Measurements from ENCODE around the gene ARHGEF7. TPM values are rescaled to one million over a fixed set of nuclear protein-coding genes. Genes with fewer than 3 reads are reported as not detected.
A peak's percentile ranks its signal among the peaks of the same experiment; 100 is the strongest.

The ARHGEF7 gene
- total RNA-seq, 3 donors from 2014 or later: 42.8 to 49.6 (median 45.1) TPM

GRCh38 chr13:111160648-111161047 is 45.5 kb downstream of the ARHGEF7 start:
- Mint-ChIP-seq H3K4me3 (no peak overlapping the region), H3K9me3 (no peaks in the 10 kb centered on the region), H3K4me1 (ENCODE audit: low read depth) (peaks cover 43% of the 10 kb centered on the region), H3K27me3 (ENCODE audit: low read depth) (no peaks in the 10 kb centered on the region), H3K36me3 (ENCODE audit: insufficient read depth) (peaks cover 44% of the 10 kb centered on the region)
- ATAC-seq (no peak), DNase-seq (no peak)

DNA sequence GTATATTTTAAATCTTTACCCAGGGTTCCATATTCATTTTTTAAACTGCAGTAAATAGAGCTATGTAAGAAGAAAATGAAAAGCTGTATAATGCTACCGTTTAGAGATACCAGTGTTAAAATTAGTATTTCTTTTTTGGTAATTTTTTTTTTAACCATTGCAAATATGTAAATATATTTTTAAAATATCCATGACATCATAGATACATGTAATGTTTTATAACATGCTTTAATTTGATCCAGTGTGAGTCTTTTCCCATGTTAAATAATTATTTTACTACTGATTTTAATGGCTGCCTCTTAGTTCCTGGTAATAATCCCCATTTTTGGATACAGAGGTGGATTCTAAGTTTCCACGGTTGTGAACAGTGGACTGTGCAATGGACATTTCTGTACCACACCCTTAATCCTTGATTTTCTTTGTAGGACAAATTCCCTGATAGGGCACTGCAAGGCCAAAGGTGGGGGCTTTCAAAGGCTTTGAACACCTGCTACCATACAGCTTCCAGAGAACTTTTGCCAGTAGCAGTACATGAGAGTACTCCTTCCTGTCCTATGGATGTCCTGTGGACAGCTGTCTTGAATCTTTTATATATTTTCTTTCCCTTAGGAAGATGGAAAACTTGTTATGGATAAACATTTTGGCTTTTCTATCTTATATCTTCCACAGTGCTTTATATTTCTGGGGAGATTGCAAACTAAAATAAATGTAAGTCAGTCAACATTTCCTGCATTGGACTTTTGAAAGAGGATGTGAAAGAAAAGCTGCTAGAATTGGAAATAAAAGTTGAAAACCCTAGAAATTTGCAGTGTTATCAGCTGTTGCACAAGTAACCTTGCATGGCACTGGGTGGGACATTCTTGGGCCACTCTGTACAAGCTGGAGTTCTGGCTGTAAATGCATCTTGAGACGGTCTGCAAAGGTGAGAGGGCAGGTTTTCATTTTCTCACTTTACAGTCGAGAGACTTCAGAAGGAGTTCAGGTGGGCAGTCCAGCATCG is 46.8 kb downstream of the ARHGEF7 start:
- peaks cover 48% of the 10 kb centered on the region for H3K4me1 Mint-ChIP-seq (ENCODE audit: low read depth)
- no peak overlapping the region for H3K4me3 Mint-ChIP-seq
- H3K27me3 Mint-ChIP-seq (ENCODE audit: low read depth): no peaks in the 10 kb centered on the region
- no peak for ATAC-seq
- H3K9me3 Mint-ChIP-seq: no peaks in the 10 kb centered on the region
- no peak for DNase-seq
- peaks cover 48% of the 10 kb centered on the region for H3K36me3 Mint-ChIP-seq (ENCODE audit: insufficient read depth)

- Mint-ChIP-seq H3K4me1 (ENCODE audit: low read depth) (peaks cover 60% of the 10 kb centered on the region), H3K4me3 (no peak overlapping the region), H3K36me3 (ENCODE audit: insufficient read depth) (peaks cover 52% of the 10 kb centered on the region), H3K27me3 (ENCODE audit: low read depth) (no peaks in the 10 kb centered on the region), H3K9me3 (no peaks in the 10 kb centered on the region)
- ATAC-seq (no peak), DNase-seq (no peak)
Observed at GRCh38 chr13:111165241-111166010, 50.3 kb downstream of the ARHGEF7 start.

GRCh38 chr13:111166882-111167675 is 52.0 kb downstream of the ARHGEF7 start:
- DNase-seq: no peak
- Mint-ChIP-seq H3K9me3 (no peaks in the 10 kb centered on the region), H3K36me3 (ENCODE audit: insufficient read depth) (peaks cover 44% of the 10 kb centered on the region), H3K4me1 (ENCODE audit: low read depth) (peaks cover 70% of the 10 kb centered on the region), H3K4me3 (no peak overlapping the region), H3K27me3 (ENCODE audit: low read depth) (no peaks in the 10 kb centered on the region)
- ATAC-seq: peak in 1 of 2 donors; percentile 43

GRCh38 chr13:111168107-111168506 is 53.0 kb downstream of the ARHGEF7 start:
- H3K36me3 Mint-ChIP-seq (ENCODE audit: insufficient read depth): peaks cover 37% of the 10 kb centered on the region
- DNase-seq: no peak

DNA sequence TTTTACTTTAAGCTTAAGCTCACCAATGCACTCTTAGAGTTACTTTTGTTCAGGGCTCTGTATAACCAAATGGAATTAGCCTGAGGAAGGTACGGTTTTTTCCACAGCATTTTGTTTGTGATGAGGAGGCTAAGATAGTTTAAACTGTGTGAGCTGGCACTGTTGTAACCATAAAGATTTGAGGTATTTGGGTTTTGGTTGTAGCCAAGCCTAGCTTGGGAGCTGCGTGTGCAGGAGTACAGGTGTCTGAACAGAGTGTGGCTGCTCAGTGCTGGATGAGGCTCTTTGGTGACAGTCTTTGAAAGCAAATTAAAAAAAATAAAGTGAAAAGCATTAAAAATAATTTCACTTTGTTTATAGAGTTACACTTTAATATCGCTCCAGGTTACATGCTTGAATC is 56.0 kb downstream of the ARHGEF7 start:
- Mint-ChIP-seq H3K4me1 (ENCODE audit: low read depth) (peaks cover 67% of the 10 kb centered on the region), H3K9me3 (no peaks in the 10 kb centered on the region), H3K27me3 (ENCODE audit: low read depth) (no peaks in the 10 kb centered on the region), H3K36me3 (ENCODE audit: insufficient read depth) (peaks cover 34% of the 10 kb centered on the region), H3K4me3 (no peak overlapping the region)
- no peak for DNase-seq
- no peak for ATAC-seq

More at GRCh38 chr13:111168107-111168506, 53.0 kb downstream of the ARHGEF7 start:
- Mint-ChIP-seq H3K4me3 (no peak overlapping the region), H3K9me3 (no peaks in the 10 kb centered on the region), H3K4me1 (ENCODE audit: low read depth) (peaks cover 68% of the 10 kb centered on the region), H3K27me3 (ENCODE audit: low read depth) (no peaks in the 10 kb centered on the region)
- ATAC-seq: no peak

- DNase-seq (no peak), ATAC-seq (no peak)
- Mint-ChIP-seq H3K36me3 (ENCODE audit: insufficient read depth) (peaks cover 32% of the 10 kb centered on the region), H3K4me1 (ENCODE audit: low read depth) (peaks cover 66% of the 10 kb centered on the region), H3K9me3 (no peaks in the 10 kb centered on the region), H3K27me3 (ENCODE audit: low read depth) (no peaks in the 10 kb centered on the region), H3K4me3 (no peak overlapping the region)
Observed at GRCh38 chr13:111171629-111172028, 56.5 kb downstream of the ARHGEF7 start.

GRCh38 chr13:111174377-111175114 is 59.4 kb downstream of the ARHGEF7 start:
- no peak for ATAC-seq
- Mint-ChIP-seq H3K4me3 (no peak overlapping the region), H3K9me3 (no peaks in the 10 kb centered on the region), H3K36me3 (ENCODE audit: insufficient read depth) (peaks cover 26% of the 10 kb centered on the region), H3K27me3 (ENCODE audit: low read depth) (no peaks in the 10 kb centered on the region), H3K4me1 (ENCODE audit: low read depth) (peaks cover 67% of the 10 kb centered on the region)
- DNase-seq: no peak

DNA sequence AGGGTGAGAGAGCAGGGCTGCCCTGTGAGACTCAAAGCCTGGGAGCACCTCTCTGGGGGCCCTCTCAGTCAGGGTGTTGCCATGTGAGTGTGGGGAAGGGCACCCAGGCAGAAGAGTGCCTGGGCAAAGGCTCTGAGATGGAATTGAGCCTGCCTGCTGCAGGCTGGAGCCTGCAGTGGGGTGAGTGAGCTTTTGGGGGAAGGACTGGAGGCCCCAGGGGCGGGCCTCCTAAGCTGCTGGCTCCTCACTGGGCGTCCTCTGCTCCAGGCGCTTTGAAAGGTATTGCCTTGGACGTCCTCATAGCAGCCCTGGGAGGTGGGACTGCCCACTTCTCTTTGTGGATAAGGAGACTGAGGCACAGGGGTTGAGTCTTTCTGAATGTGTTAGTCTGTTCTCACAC is 60.3 kb downstream of the ARHGEF7 start:
- peak overlapping the region; percentile 0 for H3K4me3 Mint-ChIP-seq
- no peaks in the 10 kb centered on the region for H3K27me3 Mint-ChIP-seq (ENCODE audit: low read depth)
- H3K36me3 Mint-ChIP-seq (ENCODE audit: insufficient read depth): peaks cover 26% of the 10 kb centered on the region
- ATAC-seq (no peak), DNase-seq (no peak)
- no peaks in the 10 kb centered on the region for H3K9me3 Mint-ChIP-seq
- peaks cover 70% of the 10 kb centered on the region for H3K4me1 Mint-ChIP-seq (ENCODE audit: low read depth)

DNA sequence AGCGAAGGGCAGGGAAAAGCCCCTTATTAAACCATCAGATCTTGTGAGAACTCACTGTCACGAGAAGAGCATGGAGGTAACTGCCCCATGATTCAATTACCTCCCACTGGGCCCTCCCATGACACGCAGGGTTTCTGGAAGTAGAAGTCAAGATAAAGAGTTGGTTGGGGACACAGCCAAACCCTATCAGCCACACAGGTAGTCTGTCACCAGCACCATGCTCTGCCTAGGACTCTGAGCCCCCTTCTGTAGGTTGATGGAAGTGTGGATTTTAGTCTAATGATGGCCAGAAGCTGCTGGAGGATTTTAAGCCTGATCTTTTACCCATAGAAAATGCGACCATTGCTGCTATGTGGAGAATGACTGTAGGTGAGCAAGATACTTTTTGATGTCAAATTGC is 60.8 kb downstream of the ARHGEF7 start:
- Mint-ChIP-seq H3K4me1 (ENCODE audit: low read depth) (peaks cover 72% of the 10 kb centered on the region), H3K4me3 (no peak overlapping the region), H3K9me3 (no peaks in the 10 kb centered on the region), H3K27me3 (ENCODE audit: low read depth) (no peaks in the 10 kb centered on the region), H3K36me3 (ENCODE audit: insufficient read depth) (peaks cover 25% of the 10 kb centered on the region)
- ATAC-seq: peak in 1 of 2 donors; percentile 9
- no peak for DNase-seq

DNA sequence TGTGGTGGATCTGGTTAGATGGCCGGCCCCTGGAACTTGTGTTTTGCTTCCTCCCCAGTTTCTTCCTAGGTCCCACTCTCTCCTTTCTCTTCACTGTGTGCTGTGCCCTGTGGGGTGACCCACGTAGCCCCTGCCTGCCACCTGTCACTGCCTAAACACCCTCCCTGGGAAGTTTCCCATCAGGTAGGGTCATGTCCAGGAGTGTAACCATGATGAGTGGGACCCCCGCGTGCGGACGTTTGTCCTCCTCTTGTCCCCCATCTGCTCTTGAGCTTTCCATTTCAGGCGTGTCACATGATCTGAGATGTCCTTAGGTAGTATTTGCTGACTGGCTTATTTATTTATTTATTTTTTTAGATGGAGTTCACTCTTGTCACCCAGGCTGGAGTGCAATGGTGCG is 61.3 kb downstream of the ARHGEF7 start:
- ATAC-seq (no peak), DNase-seq (no peak)
- H3K9me3 Mint-ChIP-seq: no peaks in the 10 kb centered on the region
- peaks cover 25% of the 10 kb centered on the region for H3K36me3 Mint-ChIP-seq (ENCODE audit: insufficient read depth)
- peaks cover 72% of the 10 kb centered on the region for H3K4me1 Mint-ChIP-seq (ENCODE audit: low read depth)
- H3K27me3 Mint-ChIP-seq (ENCODE audit: low read depth): no peaks in the 10 kb centered on the region
- H3K4me3 Mint-ChIP-seq: no peak overlapping the region

DNA sequence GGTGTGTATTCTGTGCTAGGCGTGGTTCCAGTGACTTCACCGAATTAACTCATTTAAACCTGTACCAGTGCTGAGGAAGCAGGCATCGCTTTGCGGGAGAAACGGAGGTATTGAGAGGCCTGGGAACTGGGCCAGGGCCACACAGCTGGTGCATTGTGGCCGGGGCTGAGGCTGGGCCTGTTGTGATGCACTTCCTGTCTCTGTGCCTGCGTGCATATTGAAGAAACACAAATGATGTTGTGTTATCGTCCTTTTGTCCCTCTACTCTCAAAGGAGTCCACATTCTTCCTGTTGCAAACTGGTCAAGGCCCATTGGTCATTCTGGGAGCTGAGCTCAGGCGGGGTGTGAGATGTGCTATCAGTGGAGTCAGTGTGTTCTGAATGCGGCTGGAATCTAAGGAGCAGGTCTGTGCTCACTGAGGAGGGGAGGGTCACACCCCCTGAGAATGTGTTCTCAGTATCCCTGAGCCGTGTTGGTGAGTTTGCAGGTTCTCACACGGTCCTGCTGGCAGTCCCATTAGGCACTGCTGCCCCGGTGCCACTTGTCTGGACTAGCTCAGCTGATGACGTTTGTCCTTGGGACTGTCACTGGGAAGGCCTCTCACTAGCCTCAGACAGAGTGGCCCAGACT is 62.1 kb downstream of the ARHGEF7 start:
- peak; percentile 56 to 63 for ATAC-seq
- no peak for DNase-seq
- Mint-ChIP-seq H3K4me1 (ENCODE audit: low read depth) (peaks cover 71% of the 10 kb centered on the region), H3K36me3 (ENCODE audit: insufficient read depth) (peaks cover 25% of the 10 kb centered on the region), H3K4me3 (peak overlapping the region; percentile 54), H3K27me3 (ENCODE audit: low read depth) (no peaks in the 10 kb centered on the region), H3K9me3 (no peaks in the 10 kb centered on the region)

DNA sequence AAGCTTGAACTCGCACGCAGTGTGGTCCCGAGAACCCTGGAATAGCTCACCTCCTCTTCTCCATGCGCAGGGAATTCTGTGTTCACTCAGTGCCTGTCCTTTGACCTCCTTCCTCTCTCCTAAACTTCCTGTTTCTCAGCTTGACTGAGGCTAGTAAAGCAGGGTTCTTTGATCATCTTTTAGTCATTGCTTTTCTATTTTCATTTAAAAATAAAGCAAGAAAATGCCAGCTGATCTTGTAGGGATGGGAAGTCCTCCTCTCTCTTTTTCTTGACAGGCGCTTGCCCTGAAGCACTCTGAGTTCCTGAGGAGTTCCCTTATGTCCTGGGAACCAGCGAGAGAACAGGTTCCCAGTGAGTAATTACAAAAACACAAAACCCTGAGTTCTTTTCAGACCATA is 62.8 kb downstream of the ARHGEF7 start:
- no peaks in the 10 kb centered on the region for H3K27me3 Mint-ChIP-seq (ENCODE audit: low read depth)
- no peak overlapping the region for H3K4me3 Mint-ChIP-seq
- no peak for ATAC-seq
- peaks cover 75% of the 10 kb centered on the region for H3K4me1 Mint-ChIP-seq (ENCODE audit: low read depth)
- H3K9me3 Mint-ChIP-seq: no peaks in the 10 kb centered on the region
- DNase-seq: no peak
- peaks cover 30% of the 10 kb centered on the region for H3K36me3 Mint-ChIP-seq (ENCODE audit: insufficient read depth)

All from activated T-cell treated with anti-CD3 and anti-CD28 coated beads, Interleukin-2, amount 50 U/mL, for 4 hours (primary cell).